ENCODE results near the gene SIN3A.

Gene SIN3A

DNA sequence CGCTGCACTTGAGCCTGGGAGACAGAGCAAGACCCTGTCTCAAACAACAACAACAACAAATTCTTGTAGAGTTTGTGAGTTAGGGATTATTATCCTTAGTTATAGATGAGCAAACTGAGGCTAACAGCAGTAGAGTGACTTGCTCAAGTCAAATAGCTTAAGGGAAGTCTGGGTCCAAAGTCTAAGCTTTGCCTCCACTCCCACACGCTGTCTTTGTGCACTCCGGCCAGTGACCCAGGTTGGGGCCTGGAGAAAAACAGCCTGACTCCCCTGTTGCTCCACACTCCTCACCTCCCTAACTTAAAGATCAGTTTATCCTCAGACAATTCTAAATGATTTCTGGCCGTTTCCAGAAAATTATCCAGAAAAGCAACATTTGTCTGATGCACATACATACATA, 9.2 kb upstream of the SIN3A start:
- H3K9ac ChIP-seq = no peak overlapping the region
- H3K9me3 ChIP-seq (replicated peaks in 1 of 11) = no peaks in the 10 kb centered on the region
- H3K4me1 ChIP-seq = peaks cover 9 to 16% (median 13%) of the 10 kb centered on the region in 10 experiments
- H3K36me3 ChIP-seq = peaks cover 6 to 39% (median 18%) of the 10 kb centered on the region in 11 experiments; a peak in 19 of 22 replicates
- H3K4me3 ChIP-seq = no peak overlapping the region
- H3K27ac ChIP-seq = no peak overlapping the region
- no peak overlapping the region for H3K4me2 ChIP-seq
- H3K27me3 ChIP-seq = no peaks in the 10 kb centered on the region
- H4K20me1 ChIP-seq = peaks cover 0 to 16% (median 0%) of the 10 kb centered on the region in 11 experiments; a peak in 1 of 22 replicates
- TF ChIP-seq Cebpa-rat (IDR thresholded peaks at IDR 0.05) = no peak

DNA sequence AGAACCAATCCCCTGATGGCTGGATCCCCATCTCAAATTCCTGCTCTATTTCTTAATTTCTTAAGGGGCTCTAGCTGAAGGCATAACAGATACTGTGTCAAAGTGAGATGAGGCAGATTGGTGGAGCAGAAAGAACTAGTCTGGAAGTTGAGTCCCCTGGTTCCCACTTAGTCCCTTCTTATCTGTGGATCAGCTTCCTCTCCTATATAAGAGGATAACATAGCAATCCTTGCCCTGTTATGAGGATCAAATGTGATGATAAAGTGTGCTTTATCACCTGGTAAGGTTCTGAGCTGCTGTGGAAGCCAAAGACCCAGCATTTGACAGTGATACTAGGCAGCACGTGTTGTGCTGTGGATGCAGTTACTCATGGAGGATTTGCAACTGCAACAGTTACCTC, 8.1 kb upstream of the SIN3A start:
- H3K27ac ChIP-seq = no peak overlapping the region; a peak in 1 of 22 replicates

DNA sequence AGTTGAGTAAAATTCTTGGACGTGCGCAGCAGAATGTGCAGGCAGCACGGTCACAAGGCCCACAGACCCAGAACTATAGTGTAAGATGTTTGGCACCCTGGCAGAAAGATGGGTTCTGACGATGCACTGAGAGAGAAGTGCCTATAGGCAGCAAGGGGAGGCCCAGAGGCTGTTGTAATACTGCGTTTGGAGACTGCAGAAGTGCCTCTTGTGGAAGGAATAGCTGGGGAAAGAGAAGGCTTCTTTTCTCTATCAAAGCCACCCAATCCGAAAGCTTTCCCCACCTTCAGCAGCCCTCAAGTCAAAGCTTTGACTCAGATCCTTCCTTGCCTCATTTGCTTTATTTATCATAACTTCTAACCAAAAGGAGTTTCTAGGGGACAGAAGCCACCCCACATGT, 5.2 kb upstream of the SIN3A start:
- H3K4me3 ChIP-seq = peak overlapping the region in 9 of 10 experiments; percentile 89 to 99 (median 96); a peak in 11 of 20 replicates
- peak overlapping the region in 3 of 11 experiments; percentile 89 to 95 (median 90); a peak in 3 of 22 replicates for H3K27ac ChIP-seq
- H3K36me3 ChIP-seq = 0 out of 22 replicates have a peak, but pooled peaks cover 0 to under 1% (median 0%) of the 10 kb centered on the region in 11 experiments
- no peaks in the 10 kb centered on the region for H3K9me3 ChIP-seq (replicated peaks in 1 of 11)
- no peak for TF ChIP-seq Cebpa-rat (IDR thresholded peaks at IDR 0.05)
- H3K27me3 ChIP-seq = no peaks in the 10 kb centered on the region
- H4K20me1 ChIP-seq = peaks cover 0 to 14% (median 0%) of the 10 kb centered on the region in 11 experiments; a peak in 4 of 22 replicates
- H3K9ac ChIP-seq = peak overlapping the region in 10 of 11 experiments; percentile 87 to 97 (median 93); a peak in 11 of 22 replicates
- H3K4me1 ChIP-seq = peaks cover 12 to 30% (median 20%) of the 10 kb centered on the region in 10 experiments
- H3K4me2 ChIP-seq = peak overlapping the region; percentile 82 to 97 (median 91)

More for the DNA sequence above, 8.1 kb upstream of the SIN3A start:
- Histone ChIP-seq H3K9ac (no peak overlapping the region), H3K4me2 (no peak overlapping the region), H3K27me3 (no peaks in the 10 kb centered on the region), H3K36me3 (peaks cover 0 to 29% (median 11%) of the 10 kb centered on the region in 11 experiments; a peak in 12 of 22 replicates), H3K4me3 (no peak overlapping the region), H3K9me3 (replicated peaks in 1 of 11) (no peaks in the 10 kb centered on the region), H3K4me1 (peaks cover 9 to 16% (median 12%) of the 10 kb centered on the region in 10 experiments), H4K20me1 (peaks cover 0 to 18% (median 0%) of the 10 kb centered on the region in 11 experiments; a peak in 4 of 22 replicates)
- no peak for TF ChIP-seq Cebpa-rat (IDR thresholded peaks at IDR 0.05)

DNA sequence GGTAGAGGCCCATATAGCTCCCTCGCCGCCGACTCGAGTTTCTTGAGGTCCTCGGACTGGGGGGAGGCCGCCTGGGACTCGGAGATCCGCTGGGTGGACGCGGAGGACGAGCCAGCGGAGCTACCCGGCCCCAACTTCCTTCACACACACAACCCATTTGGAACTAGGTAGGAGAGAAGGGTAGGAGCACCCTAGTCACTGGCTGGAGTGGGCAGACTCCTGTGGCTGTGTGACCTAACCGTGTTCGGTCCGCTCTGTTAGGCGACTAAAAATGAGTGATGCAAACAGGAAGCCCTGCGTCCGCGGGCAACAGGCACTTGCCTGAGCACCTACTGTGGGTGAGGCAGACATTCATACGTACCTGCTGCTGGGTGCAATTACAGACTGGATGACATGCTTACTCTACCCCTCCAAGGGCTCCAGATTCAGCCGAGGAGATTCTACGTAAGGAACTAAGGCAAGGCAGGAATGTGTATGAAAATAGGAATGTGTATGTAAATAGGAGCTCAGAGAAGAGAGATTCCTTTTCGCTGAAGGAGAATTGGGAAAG, 4.6 kb upstream of the SIN3A start:
- peak overlapping the region; percentile 82 to 97 (median 91) for H3K4me2 ChIP-seq
- H3K36me3 ChIP-seq = no peaks in the 10 kb centered on the region
- no peaks in the 10 kb centered on the region for H3K27me3 ChIP-seq
- no peak for TF ChIP-seq Cebpa-rat (IDR thresholded peaks at IDR 0.05)
- peak overlapping the region; percentile 87 to 97 (median 94) for H3K9ac ChIP-seq
- H3K9me3 ChIP-seq (replicated peaks in 1 of 11) = no peaks in the 10 kb centered on the region
- peak overlapping the region; percentile 89 to 99 (median 94) for H3K4me3 ChIP-seq
- peak overlapping the region; percentile 56 to 99 (median 92); a peak in 21 of 22 replicates for H3K27ac ChIP-seq
- H3K4me1 ChIP-seq = peaks cover 12 to 30% (median 20%) of the 10 kb centered on the region in 10 experiments
- peaks cover 0 to 14% (median 0%) of the 10 kb centered on the region in 11 experiments; a peak in 4 of 22 replicates for H4K20me1 ChIP-seq

DNA sequence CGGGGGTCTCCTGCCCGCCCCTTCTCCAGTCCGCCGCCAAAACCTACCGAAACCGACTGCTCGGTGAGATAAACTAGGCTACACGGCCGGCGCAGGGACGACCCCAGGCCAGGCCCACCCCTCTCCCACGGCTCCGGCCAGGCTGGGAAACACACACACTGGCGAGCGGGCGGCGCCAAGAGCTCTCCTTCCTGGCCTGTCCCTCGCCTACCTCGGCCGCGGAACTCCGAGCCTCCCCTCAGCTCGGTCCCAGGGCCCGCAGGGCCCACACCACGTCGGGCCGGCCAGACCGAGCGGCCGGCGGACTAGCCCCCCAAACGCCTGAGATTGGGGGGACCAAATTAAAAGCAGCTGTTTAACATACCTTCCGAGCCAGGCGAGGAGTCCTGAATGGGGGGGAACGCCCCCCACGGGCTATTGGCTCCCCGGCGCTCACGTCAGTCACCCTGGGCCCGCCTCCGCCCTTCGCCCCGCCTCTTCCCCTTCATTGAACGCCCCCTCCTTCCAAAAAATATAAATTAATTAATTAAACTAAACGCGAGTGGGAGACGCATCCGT, 4.0 kb upstream of the SIN3A start:
- H3K4me1 ChIP-seq = peaks cover 12 to 30% (median 20%) of the 10 kb centered on the region in 10 experiments
- no peaks in the 10 kb centered on the region for H3K9me3 ChIP-seq (replicated peaks in 1 of 11)
- no peaks in the 10 kb centered on the region for H3K36me3 ChIP-seq
- peak overlapping the region; percentile 82 to 97 (median 91) for H3K4me2 ChIP-seq
- H3K4me3 ChIP-seq = peak overlapping the region; percentile 89 to 99 (median 94)
- no peaks in the 10 kb centered on the region for H3K27me3 ChIP-seq
- H3K9ac ChIP-seq = peak overlapping the region; percentile 87 to 97 (median 94)
- H4K20me1 ChIP-seq = peaks cover 1 to 15% (median 2%) of the 10 kb centered on the region in 11 experiments; a peak in 18 of 22 replicates
- TF ChIP-seq Cebpa-rat (IDR thresholded peaks at IDR 0.05) = no peak
- H3K27ac ChIP-seq = peak overlapping the region; percentile 56 to 99 (median 92)

DNA sequence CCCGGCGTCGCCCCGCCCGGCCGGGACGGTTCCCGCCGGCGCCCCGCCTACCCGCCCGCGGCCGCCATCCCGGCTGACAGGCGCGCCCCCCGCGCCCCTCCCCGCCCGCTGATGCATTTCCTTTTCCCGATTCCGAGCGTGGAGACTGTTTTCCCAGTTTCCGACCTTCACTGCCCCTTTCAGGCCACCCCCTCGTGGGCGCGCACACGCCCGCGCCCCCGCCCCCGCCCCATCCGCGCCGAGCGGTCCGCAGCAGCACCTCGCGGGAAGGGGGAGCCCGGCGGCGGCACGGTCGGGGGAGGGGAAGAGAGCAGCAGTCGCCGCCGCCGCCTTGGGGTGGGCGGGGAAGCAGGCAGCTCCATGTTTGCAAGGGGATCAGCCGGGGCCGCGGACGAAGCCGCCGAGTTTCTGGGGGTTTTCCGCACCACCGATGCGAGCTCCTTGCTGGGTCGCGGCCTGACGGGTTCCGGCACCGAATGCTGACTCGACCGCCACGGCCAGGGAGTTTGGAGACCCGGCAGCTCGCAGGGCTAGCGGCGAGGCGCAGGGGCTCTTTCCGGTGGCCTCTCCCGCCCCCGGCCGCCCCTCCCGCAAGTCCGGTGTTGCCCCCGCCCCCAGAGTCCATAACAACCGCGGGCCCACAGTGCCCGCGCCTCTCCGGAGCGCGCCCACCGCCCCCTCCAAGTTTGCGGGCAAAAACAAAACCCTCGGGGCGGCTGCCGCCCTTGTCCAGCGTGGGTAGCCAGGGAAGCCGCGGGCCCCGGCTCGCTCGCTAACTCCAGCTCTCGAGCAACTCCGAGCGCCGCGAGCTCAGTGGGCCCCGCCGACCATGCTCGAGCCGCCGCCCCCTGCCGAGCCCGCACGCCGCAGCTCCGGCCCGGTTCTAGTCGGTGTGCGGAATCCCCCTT, 3.2 kb upstream of the SIN3A start:
- H3K27me3 ChIP-seq = no peaks in the 10 kb centered on the region

DNA sequence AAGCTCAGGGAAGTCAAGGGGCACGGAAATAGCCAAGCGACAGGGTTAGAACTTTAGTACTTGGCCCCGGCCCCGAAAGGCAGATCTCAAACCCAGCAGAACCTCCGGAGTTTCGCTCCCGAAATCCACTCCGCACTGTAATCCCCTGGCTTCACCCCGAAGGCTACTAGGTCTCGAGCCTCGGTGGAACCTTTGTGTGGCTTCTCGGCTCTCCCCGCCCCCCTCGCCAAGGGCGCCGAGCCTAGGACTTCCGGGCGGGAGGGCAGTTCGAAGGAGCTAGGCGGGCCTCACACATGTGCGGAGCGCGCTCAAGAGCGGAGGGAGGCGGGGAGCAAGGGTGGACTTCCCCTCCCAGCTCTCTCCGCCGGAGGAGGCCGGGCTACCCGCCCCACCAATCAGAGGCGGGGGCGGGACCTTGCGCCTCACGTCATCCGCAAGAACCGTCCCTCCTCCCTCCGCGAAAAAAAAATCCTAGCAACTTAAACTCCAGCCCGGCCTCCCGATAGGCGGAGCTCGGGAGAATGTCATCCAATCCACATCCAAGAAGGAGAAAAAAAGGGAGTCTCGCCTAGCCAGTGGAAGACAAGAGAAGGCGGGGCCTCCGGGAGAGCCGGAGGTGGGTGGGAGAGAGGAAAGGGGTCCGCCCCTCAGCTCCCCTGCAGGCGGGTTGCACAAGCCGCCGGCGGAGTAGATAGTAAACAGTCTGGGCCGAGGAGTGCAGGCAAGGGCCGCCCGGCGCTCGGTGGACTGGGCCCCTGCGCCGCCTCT, 2.4 kb upstream of the SIN3A start:
- no peaks in the 10 kb centered on the region for H3K9me3 ChIP-seq (replicated peaks in 1 of 11)
- peak overlapping the region; percentile 80 to 99 (median 94) for H3K27ac ChIP-seq
- peak overlapping the region; percentile 92 to 100 (median 98) for H3K4me2 ChIP-seq
- H3K36me3 ChIP-seq = no peaks in the 10 kb centered on the region
- no peaks in the 10 kb centered on the region for H3K27me3 ChIP-seq
- TF ChIP-seq Cebpa-rat (IDR thresholded peaks at IDR 0.05) = peak in 8 of 11 experiments; percentile 39 to 72 (median 54); a peak in 9 of 22 replicates
- peaks cover 17 to 27% (median 18%) of the 10 kb centered on the region in 11 experiments for H4K20me1 ChIP-seq
- peak overlapping the region; percentile 89 to 97 (median 94) for H3K9ac ChIP-seq
- H3K4me1 ChIP-seq = peaks cover 23 to 44% (median 32%) of the 10 kb centered on the region in 10 experiments
- H3K4me3 ChIP-seq = peak overlapping the region; percentile 89 to 99 (median 94)

More for the DNA sequence above, 3.2 kb upstream of the SIN3A start:
- Histone ChIP-seq H3K9me3 (replicated peaks in 1 of 11) (no peaks in the 10 kb centered on the region), H3K36me3 (no peaks in the 10 kb centered on the region), H3K4me1 (peaks cover 15 to 35% (median 24%) of the 10 kb centered on the region in 10 experiments), H3K9ac (peak overlapping the region; percentile 87 to 97 (median 94)), H4K20me1 (peaks cover 9 to 18% (median 9%) of the 10 kb centered on the region in 11 experiments), H3K27ac (peak overlapping the region; percentile 56 to 99 (median 92)), H3K4me2 (peak overlapping the region; percentile 74 to 97 (median 90)), H3K4me3 (peak overlapping the region; percentile 89 to 99 (median 94))
- peak in 1 of 11 experiments; percentile 2; a peak in 1 of 22 replicates for TF ChIP-seq Cebpa-rat (IDR thresholded peaks at IDR 0.05)
